HFFc6 (cell line): ENCODE measurements around the gene ADAMTS17. TPM values are rescaled to one million over a fixed set of nuclear protein-coding genes. Genes with fewer than 3 reads are reported as not detected.

Source experiments
- DNase-seq: peaks from one replicate; pipeline ENCODE4 v3.0.0-alpha.2; 2018
- H3K27ac Mint-ChIP-seq: 2 replicates; pipeline ENCODE4 v1.8.0; 2020; ENCODE audit warnings: mild to moderate bottlenecking, mixed read lengths
- H3K27me3 Mint-ChIP-seq: 2 replicates; pipeline ENCODE4 v1.8.0; 2021; ENCODE audit warnings: mild to moderate bottlenecking, moderate library complexity, mixed read lengths; ENCODE audit not compliant: insufficient read depth
- H3K36me3 Mint-ChIP-seq: 2 replicates; pipeline ENCODE4 v1.8.0; 2021; ENCODE audit warnings: low read depth, mixed read lengths
- H3K4me1 Mint-ChIP-seq: 2 replicates; pipeline ENCODE4 v1.8.0; 2020; ENCODE audit warnings: low read depth, mixed read lengths
- H3K4me3 Mint-ChIP-seq: 2 replicates; pipeline ENCODE4 v1.8.0; 2020; ENCODE audit warnings: mild to moderate bottlenecking, moderate library complexity, mixed read lengths
- H3K9me3 Mint-ChIP-seq: 2 replicates; pipeline ENCODE4 v1.8.0; 2020; ENCODE audit warnings: mild to moderate bottlenecking, mixed read lengths
- total RNA-seq, 6 experiments: library from RNA; stranded (reverse); fragmentation: NEBNext Ultra II Directional; extraction: Animal tissue kit (Norgen Biotek cat#: 25700); gene quantifications; 2 replicates in 1 of 6; 3 replicates in 5 of 6; pipeline ENCODE4 v1.2.3, GENCODE V29; 2021
- TF ChIP-seq, protein P1 (sequence below): fragments of 200-600 bp; sonication (generic); IDR thresholded peaks from 2 replicates; pipeline ENCODE4 v1.5.0; 2021; ENCODE audit warnings: antibody characterized with exemption, mild to moderate bottlenecking

ADAMTS17 gene
- total RNA-seq, 6 experiments from 2014 or later: not detected

- TF ChIP-seq, protein P1, sequence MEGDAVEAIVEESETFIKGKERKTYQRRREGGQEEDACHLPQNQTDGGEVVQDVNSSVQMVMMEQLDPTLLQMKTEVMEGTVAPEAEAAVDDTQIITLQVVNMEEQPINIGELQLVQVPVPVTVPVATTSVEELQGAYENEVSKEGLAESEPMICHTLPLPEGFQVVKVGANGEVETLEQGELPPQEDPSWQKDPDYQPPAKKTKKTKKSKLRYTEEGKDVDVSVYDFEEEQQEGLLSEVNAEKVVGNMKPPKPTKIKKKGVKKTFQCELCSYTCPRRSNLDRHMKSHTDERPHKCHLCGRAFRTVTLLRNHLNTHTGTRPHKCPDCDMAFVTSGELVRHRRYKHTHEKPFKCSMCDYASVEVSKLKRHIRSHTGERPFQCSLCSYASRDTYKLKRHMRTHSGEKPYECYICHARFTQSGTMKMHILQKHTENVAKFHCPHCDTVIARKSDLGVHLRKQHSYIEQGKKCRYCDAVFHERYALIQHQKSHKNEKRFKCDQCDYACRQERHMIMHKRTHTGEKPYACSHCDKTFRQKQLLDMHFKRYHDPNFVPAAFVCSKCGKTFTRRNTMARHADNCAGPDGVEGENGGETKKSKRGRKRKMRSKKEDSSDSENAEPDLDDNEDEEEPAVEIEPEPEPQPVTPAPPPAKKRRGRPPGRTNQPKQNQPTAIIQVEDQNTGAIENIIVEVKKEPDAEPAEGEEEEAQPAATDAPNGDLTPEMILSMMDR: no peak
- Mint-ChIP-seq H3K9me3 (peaks cover 73% of the 10 kb centered on the region), H3K4me3 (no peak overlapping the region), H3K27ac (no peak overlapping the region), H3K36me3 (peaks cover 6% of the 10 kb centered on the region; the same call in 1 of the 2 replicates), H3K4me1 (no peaks in the 10 kb centered on the region), H3K27me3 (no peaks in the 10 kb centered on the region; the same call in none of the 2 replicates)
- no peak for DNase-seq
These were observed 26.9 kb downstream of the ADAMTS17 start for GRCh38 chr15:100314809-100315400.

GRCh38 chr15:100311833-100312476 is 29.8 kb downstream of the ADAMTS17 start:
- peaks cover 2% of the 10 kb centered on the region for H3K27me3 Mint-ChIP-seq

GRCh38 chr15:100311154-100311625 is 30.6 kb downstream of the ADAMTS17 start:
- H3K9me3 Mint-ChIP-seq: peaks cover 69% of the 10 kb centered on the region
- TF ChIP-seq, protein P1: no peak
- H3K27me3 Mint-ChIP-seq: peaks cover 2% of the 10 kb centered on the region; the same call in 1 of the 2 replicates
- H3K36me3 Mint-ChIP-seq: no peaks in the 10 kb centered on the region
- no peak overlapping the region for H3K27ac Mint-ChIP-seq
- no peak for DNase-seq
- no peak overlapping the region for H3K4me3 Mint-ChIP-seq
- no peaks in the 10 kb centered on the region for H3K4me1 Mint-ChIP-seq

More at GRCh38 chr15:100311833-100312476, 29.8 kb downstream of the ADAMTS17 start:
- TF ChIP-seq, protein P1: no peak
- H3K36me3 Mint-ChIP-seq: no peaks in the 10 kb centered on the region
- peaks cover 71% of the 10 kb centered on the region for H3K9me3 Mint-ChIP-seq
- no peak overlapping the region for H3K27ac Mint-ChIP-seq
- no peak for DNase-seq
- H3K4me1 Mint-ChIP-seq: no peaks in the 10 kb centered on the region
- H3K4me3 Mint-ChIP-seq: no peak overlapping the region

GRCh38 chr15:100310513-100311153 is 31.1 kb downstream of the ADAMTS17 start:
- Mint-ChIP-seq H3K27me3 (peaks cover 2% of the 10 kb centered on the region; the same call in 1 of the 2 replicates), H3K4me3 (no peak overlapping the region), H3K36me3 (no peaks in the 10 kb centered on the region), H3K27ac (no peak overlapping the region), H3K9me3 (peaks cover 65% of the 10 kb centered on the region), H3K4me1 (no peaks in the 10 kb centered on the region)
- DNase-seq: no peak
- TF ChIP-seq, protein P1: no peak

DNA sequence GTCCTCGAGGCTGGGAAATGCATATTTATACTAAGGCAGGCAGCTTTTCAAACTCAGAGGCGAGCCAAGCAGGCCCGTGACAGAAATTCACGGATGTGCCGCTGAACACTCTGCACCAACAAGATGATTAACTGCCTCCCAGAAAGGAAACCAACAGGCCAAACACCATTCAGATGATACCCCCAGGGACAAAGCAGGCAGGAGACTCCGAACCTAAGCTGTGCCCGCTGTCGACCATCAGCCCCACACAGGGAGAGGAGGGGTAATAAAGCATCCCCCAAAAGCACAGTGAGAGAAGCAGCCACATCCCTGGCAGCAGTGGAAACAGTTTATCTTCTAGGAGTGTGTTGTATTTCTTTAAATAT is 31.8 kb downstream of the ADAMTS17 start:
- H3K27ac Mint-ChIP-seq: no peak overlapping the region
- DNase-seq: no peak
- TF ChIP-seq, protein P1: no peak
- H3K27me3 Mint-ChIP-seq: peaks cover 2% of the 10 kb centered on the region; the same call in 1 of the 2 replicates
- no peaks in the 10 kb centered on the region for H3K36me3 Mint-ChIP-seq
- peaks cover 61% of the 10 kb centered on the region for H3K9me3 Mint-ChIP-seq
- H3K4me1 Mint-ChIP-seq: no peaks in the 10 kb centered on the region
- no peak overlapping the region for H3K4me3 Mint-ChIP-seq
